ENCODE results near the gene NADSYN1.
A peak's percentile ranks its signal among the peaks of the same experiment; 100 is the strongest.
"Not testable (repeated sequence)": the region's sequence is repeated elsewhere in the genome, so short reads cannot be mapped to it uniquely, and the experiment has no call there.

Gene NADSYN1

DNA sequence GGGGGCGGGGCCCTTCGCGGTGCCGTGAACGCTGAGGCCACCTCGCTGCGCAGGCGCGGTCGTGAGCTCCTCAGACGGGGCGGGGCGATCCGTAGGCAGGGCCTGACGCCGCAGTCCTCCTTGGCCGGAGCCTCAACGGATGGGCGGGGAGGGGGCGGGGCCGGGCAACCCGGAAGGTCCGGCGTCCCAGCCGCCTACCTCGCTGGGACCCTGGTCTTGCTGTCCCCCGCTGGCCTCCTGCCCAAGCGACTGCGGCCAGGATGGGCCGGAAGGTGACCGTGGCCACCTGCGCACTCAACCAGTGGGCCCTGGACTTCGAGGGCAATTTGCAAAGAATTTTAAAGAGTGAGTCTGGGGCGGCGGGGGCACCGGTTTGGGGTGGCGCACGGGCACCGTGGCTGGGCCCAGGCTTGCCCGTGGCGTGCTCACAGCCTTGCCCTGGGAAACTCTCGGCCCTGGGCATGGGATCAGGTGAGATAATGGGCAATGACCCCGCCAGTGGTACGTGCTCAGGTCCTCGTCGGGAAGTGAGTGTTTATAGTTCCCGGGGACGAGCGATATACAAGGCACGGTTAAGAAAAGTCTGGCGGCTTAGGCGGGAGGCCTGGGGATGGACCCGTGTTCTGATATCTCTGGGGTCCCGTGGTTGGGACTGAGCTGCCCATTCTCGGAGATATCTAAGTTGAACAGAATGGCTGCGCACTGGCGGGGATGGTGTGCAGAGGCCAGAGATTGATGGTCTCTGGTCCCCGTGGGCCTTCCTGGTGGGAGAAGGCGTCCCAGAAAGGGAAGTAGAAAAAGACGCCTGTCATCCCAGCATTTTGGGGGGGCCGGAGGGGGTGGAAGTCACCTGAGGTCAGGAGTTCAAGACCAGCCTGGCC lies at the start of gene NADSYN1:
NADSYN1 (plus strand) TSS at position 167 of the 881 bp plus-strand sequence; CDS start at position 261, 94 bp downstream.
- peak; percentile 96 for DNase-seq

- no peak for DNase-seq
Observed at GRCh38 chr11:71404209-71404608, 48.8 kb upstream of the NADSYN1 start.

- DNase-seq, result no peak
Observed at GRCh38 chr11:71406681-71407080, 46.3 kb upstream of the NADSYN1 start.

GRCh38 chr11:71407356-71407755 lies 45.6 kb upstream of the NADSYN1 start:
- no peak for DNase-seq

DNA sequence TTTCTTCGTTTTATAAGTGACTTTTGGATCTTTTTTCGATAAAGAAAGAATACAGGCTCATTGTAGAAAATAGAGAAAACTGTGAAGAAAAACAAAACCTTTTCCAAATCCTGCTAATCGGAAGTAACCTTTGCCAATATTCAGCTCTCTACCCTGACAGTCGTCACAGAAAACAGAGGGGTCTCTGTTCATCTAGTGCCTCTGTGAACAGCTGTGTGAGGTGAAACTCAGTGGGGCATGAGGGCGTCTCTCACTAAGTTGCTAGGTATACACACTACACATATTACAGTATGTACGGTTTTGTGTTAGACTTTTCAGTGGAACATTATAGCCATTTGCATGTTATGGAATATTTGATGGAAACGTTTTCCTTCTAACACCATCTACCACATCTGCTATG lies 44.2 kb upstream of the NADSYN1 start:
- no peak for DNase-seq

DNA sequence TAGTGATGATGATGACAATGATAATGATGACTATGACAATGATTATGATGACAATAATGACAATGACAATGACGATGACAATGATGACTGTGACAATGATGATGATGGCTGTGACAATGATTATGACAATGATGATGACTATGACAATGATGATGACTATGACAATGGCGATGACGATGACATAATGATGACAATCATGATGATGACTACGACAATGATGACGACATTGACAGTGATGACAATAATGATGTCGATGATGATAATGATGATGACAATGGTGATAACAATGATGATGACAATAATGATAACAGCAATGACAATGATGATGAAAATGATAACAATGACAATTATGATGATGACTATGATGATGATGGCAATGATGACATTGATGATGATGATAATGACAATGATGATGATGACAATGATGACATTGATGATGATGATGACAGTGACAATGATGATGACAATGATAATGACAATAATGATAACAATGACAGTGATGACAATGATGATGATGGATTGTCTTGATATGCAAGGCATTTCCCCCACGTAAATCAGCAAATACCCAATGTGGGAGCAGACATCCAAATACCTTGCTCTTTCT lies 42.5 kb upstream of the NADSYN1 start:
- DNase-seq, result no peak

DNA sequence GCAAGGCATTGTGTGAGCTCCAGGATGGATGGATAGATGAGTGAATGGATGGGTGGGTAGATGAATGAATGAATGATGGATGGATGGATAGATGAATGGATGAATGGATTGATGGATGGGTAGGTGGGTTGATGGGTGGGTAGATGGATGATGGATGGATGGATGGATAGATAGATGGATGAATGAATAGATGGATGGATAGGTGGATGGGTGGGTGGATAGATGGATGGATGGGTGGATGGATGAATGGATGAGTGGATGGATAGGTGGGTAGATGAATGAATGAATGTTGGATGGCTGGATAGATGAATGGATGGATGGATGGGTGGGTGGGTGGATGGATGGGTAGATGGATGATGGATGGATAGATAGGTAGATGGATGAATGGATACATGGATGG lies 38.4 kb upstream of the NADSYN1 start:
- no peak for DNase-seq

DNA sequence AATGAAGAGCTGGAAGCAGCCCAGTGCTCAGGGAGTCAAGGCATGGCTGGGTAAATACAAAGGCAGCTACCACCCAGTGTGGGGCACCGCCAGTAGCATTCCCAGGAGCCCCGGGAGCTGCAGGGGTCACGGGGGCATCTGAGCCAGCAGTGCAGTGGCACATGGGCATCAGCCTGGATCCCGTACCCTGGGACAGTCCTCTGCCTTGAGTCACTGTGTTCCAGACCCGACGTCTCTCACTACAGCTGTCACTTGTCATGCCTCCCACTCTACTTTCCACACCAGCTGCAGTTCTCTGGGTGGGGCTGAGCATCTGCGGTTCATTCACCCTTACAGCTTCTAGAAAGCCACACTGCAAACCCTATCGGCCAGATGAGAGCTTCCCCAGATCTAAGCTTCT lies 34.4 kb upstream of the NADSYN1 start:
- DNase-seq, result peak; percentile 30

DNA sequence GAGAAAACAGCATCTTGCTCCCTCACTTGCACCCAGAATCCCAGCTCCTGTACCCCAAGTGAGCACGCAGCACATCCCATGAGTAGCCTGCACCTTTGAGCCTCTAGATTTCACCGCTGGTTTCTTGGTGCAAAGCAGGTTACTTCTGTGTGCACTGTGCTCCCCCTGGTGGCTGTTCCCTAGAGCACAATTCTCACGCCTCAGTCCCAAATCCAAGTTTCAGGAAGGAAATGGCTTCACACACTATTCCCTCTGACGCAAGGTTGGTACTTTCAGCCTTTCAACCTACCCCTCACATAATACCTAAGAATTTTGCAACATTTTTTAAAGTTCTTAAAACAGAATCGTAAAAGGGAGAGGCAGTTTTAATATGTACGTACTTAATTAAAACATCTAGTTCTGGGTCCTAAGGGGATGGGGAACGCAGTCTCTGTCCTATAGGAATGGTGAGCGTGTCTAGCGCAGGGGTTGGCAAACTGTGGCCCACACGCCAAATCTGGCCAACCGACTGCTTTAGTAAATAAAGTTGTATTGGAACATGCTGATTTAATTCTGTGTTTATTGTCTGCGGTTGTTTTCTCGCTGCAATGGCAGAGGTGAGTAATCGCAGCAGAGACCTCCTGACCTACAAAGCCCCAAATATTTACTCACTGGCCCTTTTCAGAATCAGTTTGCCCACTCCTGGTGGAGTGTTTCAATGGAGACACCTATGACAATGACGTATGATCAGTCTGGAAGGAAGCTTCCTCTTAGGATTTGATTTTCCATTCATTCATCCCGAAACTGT lies 32.4 kb upstream of the NADSYN1 start:
- DNase-seq, result peak; percentile 31

DNA sequence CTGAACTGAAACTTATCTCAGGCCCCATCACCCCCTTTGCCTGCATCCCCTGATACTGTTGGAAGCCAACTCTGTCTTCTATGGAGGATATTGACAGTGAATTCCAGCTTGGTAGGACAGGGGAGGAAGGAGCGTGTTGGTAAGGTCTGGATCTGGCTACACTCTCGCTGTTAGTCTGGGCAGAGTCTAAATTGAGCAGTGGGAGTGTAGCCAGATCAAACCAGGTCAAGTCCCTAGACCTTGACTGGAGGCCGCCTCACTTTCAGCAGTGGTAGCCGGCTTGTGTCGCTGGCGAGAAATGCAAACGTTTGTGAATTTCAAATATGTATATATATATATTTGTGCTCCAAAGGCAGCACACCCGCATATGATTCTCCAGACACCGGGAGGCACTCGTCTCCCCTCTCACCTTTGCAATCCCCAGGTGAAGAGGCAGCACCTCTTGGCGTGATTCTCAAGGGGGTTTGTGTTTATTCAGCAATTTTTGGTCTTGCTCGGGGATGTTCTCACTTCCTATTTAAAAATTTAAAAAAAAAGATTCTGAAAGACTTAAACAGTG lies 31.5 kb upstream of the NADSYN1 start:
- DNase-seq, result no peak

- DNase-seq, result not testable (repeated sequence)
Observed at GRCh38 chr11:71422318-71422717, 30.7 kb upstream of the NADSYN1 start.

GRCh38 chr11:71423181-71423790 lies 29.7 kb upstream of the NADSYN1 start:
- DNase-seq, result no peak

DNA sequence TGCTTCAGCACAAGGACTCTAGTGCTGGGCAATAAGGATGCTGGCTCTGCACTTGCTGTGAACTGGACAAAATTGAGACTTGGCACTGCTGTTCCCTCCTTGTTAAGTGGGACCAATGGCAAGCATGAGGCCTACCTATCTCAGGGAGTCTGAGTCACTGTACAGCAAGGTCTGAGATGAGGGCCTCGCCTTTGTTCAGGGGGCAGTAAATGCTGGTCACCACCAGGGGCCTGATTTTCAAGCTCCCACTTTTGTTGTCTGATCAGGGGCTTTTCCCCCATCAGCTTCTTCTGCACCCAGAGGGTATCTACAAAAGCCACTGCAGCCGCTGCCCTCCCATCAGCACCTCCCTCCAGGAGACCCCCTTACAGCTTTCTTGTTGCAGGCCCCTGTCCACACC lies 27.6 kb upstream of the NADSYN1 start:
- DNase-seq, result no peak

DNA sequence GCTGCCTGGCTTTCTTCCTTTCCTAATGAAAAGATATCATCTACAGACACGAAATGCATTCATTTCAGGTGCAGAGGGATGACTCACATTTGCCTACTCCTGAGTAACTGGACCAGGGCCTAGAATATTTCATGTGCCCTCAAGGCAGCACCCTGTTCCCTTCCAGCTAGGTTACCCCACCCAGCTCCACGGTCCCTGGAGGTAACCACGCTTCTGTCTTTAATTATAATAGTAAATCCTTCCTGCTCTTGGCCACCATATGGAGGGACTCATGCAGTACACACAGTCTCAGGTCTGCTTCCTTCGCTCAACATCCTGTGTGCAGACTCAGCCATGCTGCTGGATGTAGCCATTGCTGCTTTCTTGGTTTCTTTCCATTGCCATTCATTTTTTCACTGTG lies 27.1 kb upstream of the NADSYN1 start:
- no peak for DNase-seq

DNA sequence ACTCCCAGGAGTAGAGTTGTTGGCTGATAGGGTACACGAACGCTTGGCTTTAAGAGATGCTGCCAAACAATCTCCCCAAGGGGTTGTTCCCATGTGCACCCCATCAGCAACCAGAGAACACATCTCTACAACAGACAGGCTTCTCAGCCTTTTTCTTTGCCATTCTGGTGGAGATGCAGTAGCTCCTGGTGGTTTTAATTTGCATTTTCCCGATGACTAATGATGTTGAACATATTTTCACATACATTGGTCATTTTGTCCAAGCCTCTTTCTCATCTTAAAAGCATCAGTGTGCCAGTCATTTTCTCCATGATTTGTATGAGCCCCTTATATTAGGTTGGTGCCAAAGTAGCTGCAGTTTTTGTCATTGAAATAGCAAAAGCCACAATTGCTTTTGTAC lies 26.6 kb upstream of the NADSYN1 start:
- no peak for DNase-seq

- no peak for DNase-seq
Observed at GRCh38 chr11:71428861-71429435, 24.1 kb upstream of the NADSYN1 start.

DNA sequence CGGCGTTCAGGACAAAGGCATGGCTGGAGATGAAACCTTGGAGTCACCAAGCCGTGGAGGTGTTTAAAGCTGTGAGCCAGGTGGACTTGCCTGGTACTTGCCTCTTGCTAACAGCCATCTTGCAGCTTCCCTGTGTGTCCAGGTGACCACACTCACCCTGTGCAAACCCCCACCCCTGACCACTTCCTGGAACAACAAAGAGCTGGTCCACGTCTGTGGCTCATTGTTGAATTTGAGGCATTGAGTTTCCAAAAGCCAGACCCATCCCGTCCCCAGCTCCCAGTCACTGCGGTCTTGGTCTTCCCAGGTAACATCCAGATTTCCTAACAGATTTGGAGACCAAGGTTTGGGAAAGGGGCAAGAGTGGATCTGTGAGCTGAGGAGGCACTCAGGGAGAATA lies 23.3 kb upstream of the NADSYN1 start:
- no peak for DNase-seq

DNA sequence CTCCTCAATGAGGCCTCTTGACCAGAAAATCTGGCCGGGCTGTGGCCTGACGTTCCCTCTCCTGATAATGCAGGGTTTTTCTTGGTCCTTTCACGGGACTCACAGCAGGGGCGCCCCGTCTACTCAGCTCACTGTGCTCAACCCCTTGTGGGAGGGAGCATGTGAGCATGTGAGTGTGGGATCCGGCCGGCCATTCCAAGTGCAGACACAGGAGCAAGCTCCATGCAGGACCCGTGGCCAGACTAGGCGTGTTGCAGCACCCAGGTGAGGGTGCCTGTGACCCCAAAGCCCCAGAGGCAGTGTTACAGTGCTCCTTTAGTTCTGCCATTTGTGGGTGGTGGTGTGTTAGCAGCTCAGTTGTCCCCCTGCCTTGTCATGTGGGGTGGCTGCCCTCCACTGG lies 22.8 kb upstream of the NADSYN1 start:
- DNase-seq, result no peak

DNA sequence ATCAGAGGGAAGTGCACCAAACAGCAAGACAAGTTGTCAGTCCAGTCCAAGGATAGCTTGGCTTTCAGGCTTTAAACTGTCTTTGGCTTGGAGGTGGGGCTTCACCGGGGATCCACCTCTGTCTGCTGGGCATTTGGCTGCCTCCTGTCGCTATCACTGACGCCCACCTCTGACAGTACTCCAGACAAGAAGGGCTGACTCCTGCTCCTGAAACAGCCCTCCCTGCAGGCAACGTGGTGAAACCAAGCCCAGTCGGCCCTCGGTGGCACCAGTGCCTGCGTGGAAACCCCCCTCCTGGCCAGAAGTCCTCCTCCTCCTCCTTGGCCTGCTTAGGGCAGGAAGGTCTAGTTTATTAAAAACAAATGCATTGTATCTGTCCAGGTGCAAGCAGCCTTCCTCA lies 21.7 kb upstream of the NADSYN1 start:
- DNase-seq, result no peak

- DNase-seq, result no peak
Observed at GRCh38 chr11:71432761-71433647, 20.0 kb upstream of the NADSYN1 start.

GRCh38 chr11:71433648-71434450 lies 19.2 kb upstream of the NADSYN1 start:
- no peak for DNase-seq

Measured in stimulated activated CD8-positive, alpha-beta memory T cell treated with anti-CD3 and anti-CD28 coated beads, Interleukin-4, amount 100 ng/mL, for 48 hours (primary cell).